MG63 (cell line): ENCODE data around the gene TMEM236. TPM values are rescaled to one million over a fixed set of nuclear protein-coding genes. Genes with fewer than 3 reads are reported as not detected.
A peak's percentile ranks its signal among the peaks of the same experiment; 100 is the strongest.

Experiments
- DNase-seq: peaks from one replicate; pipeline ENCODE4 v3.0.0-alpha.2; 2020
- H3K27me3 ChIP-seq: fragments of 250-450 bp; sonication (Bioruptor Pico); 2 replicates; pipeline ENCODE4 v1.5.1; 2020; ENCODE audit warnings: mild to moderate bottlenecking, moderate library complexity
- H3K36me3 ChIP-seq: fragments of 250-450 bp; sonication (Bioruptor Pico); 2 replicates; pipeline ENCODE4 v1.5.1; 2020; ENCODE audit warnings: mild to moderate bottlenecking, moderate library complexity
- H3K4me3 ChIP-seq: fragments of 250-450 bp; sonication (Bioruptor Pico); 2 replicates; pipeline ENCODE4 v1.5.1; 2020; ENCODE audit warnings: mild to moderate bottlenecking, moderate library complexity
- H3K9me3 ChIP-seq: fragments of 250-450 bp; sonication (Bioruptor Pico); 2 replicates; pipeline ENCODE4 v1.5.1; 2020; ENCODE audit warnings: mild to moderate bottlenecking, moderate library complexity
- total RNA-seq: library from RNA; depleted of rRNA; stranded (reverse); fragments of >200 nt; shearing (Covaris generic); gene quantifications from 2 replicates; pipeline ENCODE4 v1.2.3, GENCODE V29; 2014; ENCODE audit warnings: low replicate concordance

Gene TMEM236
- total RNA-seq, 1 experiment from 2014 or later: not detected

- no peak for DNase-seq
- H3K4me3 ChIP-seq: no peak overlapping the region
- no peaks in the 10 kb centered on the region for H3K36me3 ChIP-seq
- no peaks in the 10 kb centered on the region for H3K27me3 ChIP-seq
- H3K9me3 ChIP-seq: no peaks in the 10 kb centered on the region
Measured at GRCh38 chr10:17768957-17769356, 17.0 kb downstream of the TMEM236 start.

GRCh38 chr10:17771017-17771416, 19.0 kb downstream of the TMEM236 start:
- no peaks in the 10 kb centered on the region for H3K9me3 ChIP-seq
- no peaks in the 10 kb centered on the region for H3K36me3 ChIP-seq
- no peaks in the 10 kb centered on the region for H3K27me3 ChIP-seq
- no peak overlapping the region for H3K4me3 ChIP-seq
- DNase-seq: no peak

GRCh38 chr10:17779784-17780183, 27.8 kb downstream of the TMEM236 start:
- H3K27me3 ChIP-seq: no peaks in the 10 kb centered on the region
- H3K36me3 ChIP-seq: no peaks in the 10 kb centered on the region
- DNase-seq: no peak
- H3K9me3 ChIP-seq: no peaks in the 10 kb centered on the region
- H3K4me3 ChIP-seq: no peak overlapping the region

GRCh38 chr10:17780727-17781126, 28.7 kb downstream of the TMEM236 start:
- H3K4me3 ChIP-seq: no peak overlapping the region
- no peak for DNase-seq
- H3K9me3 ChIP-seq: no peaks in the 10 kb centered on the region
- H3K27me3 ChIP-seq: no peaks in the 10 kb centered on the region
- no peaks in the 10 kb centered on the region for H3K36me3 ChIP-seq

GRCh38 chr10:17781856-17782255, 29.9 kb downstream of the TMEM236 start:
- Histone ChIP-seq H3K27me3 (no peaks in the 10 kb centered on the region), H3K4me3 (no peak overlapping the region), H3K36me3 (no peaks in the 10 kb centered on the region), H3K9me3 (no peaks in the 10 kb centered on the region)
- no peak for DNase-seq

- no peak overlapping the region for H3K4me3 ChIP-seq
Measured at GRCh38 chr10:17782921-17783665, 31.1 kb downstream of the TMEM236 start.

GRCh38 chr10:17783751-17784150, 31.8 kb downstream of the TMEM236 start:
- no peak for DNase-seq
- no peaks in the 10 kb centered on the region for H3K9me3 ChIP-seq
- no peak overlapping the region for H3K4me3 ChIP-seq
- H3K27me3 ChIP-seq: no peaks in the 10 kb centered on the region
- H3K36me3 ChIP-seq: no peaks in the 10 kb centered on the region

More at GRCh38 chr10:17782921-17783665, 31.1 kb downstream of the TMEM236 start:
- DNase-seq: peak; percentile 57
- no peaks in the 10 kb centered on the region for H3K9me3 ChIP-seq
- no peaks in the 10 kb centered on the region for H3K27me3 ChIP-seq
- no peaks in the 10 kb centered on the region for H3K36me3 ChIP-seq

- Histone ChIP-seq H3K9me3 (no peaks in the 10 kb centered on the region), H3K36me3 (no peaks in the 10 kb centered on the region), H3K4me3 (no peak overlapping the region), H3K27me3 (no peaks in the 10 kb centered on the region)
- peak; percentile 62 for DNase-seq
Measured at GRCh38 chr10:17784688-17785087, 32.7 kb downstream of the TMEM236 start.

GRCh38 chr10:17785276-17785930, 33.4 kb downstream of the TMEM236 start:
- Histone ChIP-seq H3K4me3 (no peak overlapping the region), H3K36me3 (no peaks in the 10 kb centered on the region), H3K9me3 (no peaks in the 10 kb centered on the region), H3K27me3 (no peaks in the 10 kb centered on the region)
- DNase-seq: no peak

GRCh38 chr10:17787087-17787961, 35.3 kb downstream of the TMEM236 start:
- Histone ChIP-seq H3K9me3 (no peaks in the 10 kb centered on the region), H3K36me3 (no peaks in the 10 kb centered on the region), H3K4me3 (no peak overlapping the region), H3K27me3 (no peaks in the 10 kb centered on the region)
- DNase-seq: peak; percentile 68

GRCh38 chr10:17788646-17789045, 36.6 kb downstream of the TMEM236 start:
- Histone ChIP-seq H3K9me3 (no peaks in the 10 kb centered on the region), H3K27me3 (no peaks in the 10 kb centered on the region), H3K36me3 (no peaks in the 10 kb centered on the region), H3K4me3 (no peak overlapping the region)
- no peak for DNase-seq

GRCh38 chr10:17789396-17789795, 37.4 kb downstream of the TMEM236 start:
- H3K4me3 ChIP-seq: no peak overlapping the region
- no peaks in the 10 kb centered on the region for H3K9me3 ChIP-seq
- no peak for DNase-seq
- no peaks in the 10 kb centered on the region for H3K27me3 ChIP-seq
- H3K36me3 ChIP-seq: no peaks in the 10 kb centered on the region

GRCh38 chr10:17790651-17791050, 38.6 kb downstream of the TMEM236 start:
- H3K9me3 ChIP-seq: no peaks in the 10 kb centered on the region
- no peaks in the 10 kb centered on the region for H3K27me3 ChIP-seq
- H3K36me3 ChIP-seq: no peaks in the 10 kb centered on the region
- DNase-seq: no peak
- H3K4me3 ChIP-seq: no peak overlapping the region

- Histone ChIP-seq H3K9me3 (no peaks in the 10 kb centered on the region), H3K27me3 (no peaks in the 10 kb centered on the region), H3K36me3 (no peaks in the 10 kb centered on the region), H3K4me3 (no peak overlapping the region)
- DNase-seq: no peak
Measured at GRCh38 chr10:17792991-17793390, 41.0 kb downstream of the TMEM236 start.

- no peaks in the 10 kb centered on the region for H3K36me3 ChIP-seq
- no peak overlapping the region for H3K4me3 ChIP-seq
- DNase-seq: no peak
- no peaks in the 10 kb centered on the region for H3K9me3 ChIP-seq
- no peaks in the 10 kb centered on the region for H3K27me3 ChIP-seq
Measured at GRCh38 chr10:17793823-17794644, 42.0 kb downstream of the TMEM236 start.

GRCh38 chr10:17795083-17795482, 43.1 kb downstream of the TMEM236 start:
- no peaks in the 10 kb centered on the region for H3K9me3 ChIP-seq
- no peaks in the 10 kb centered on the region for H3K36me3 ChIP-seq
- no peaks in the 10 kb centered on the region for H3K27me3 ChIP-seq

More at GRCh38 chr10:17795083-17795482, 43.1 kb downstream of the TMEM236 start:
- DNase-seq: no peak
- no peak overlapping the region for H3K4me3 ChIP-seq
